DND-41 (cell line): ENCODE results near the gene ABCC8.

Experiments used
- ATAC-seq: fragments of 200-7000 bp; cut with Tn5 transposase; 3 replicates; pipeline ENCODE4 v1.9.1; 2021; ENCODE audit warnings: low read depth; ENCODE audit not compliant: insufficient read depth
- DNase-seq: peaks from one replicate; pipeline ENCODE4 v3.0.0-alpha.2; 2020
- H2AFZ ChIP-seq: 2 replicates; pipeline ENCODE4 v1.6.0; 2012; ENCODE audit warnings: low read depth, low read length
- H3K27ac ChIP-seq: 2 replicates; pipeline ENCODE4 v1.5.1; 2012; ENCODE audit warnings: low read length, inconsistent platforms
- H3K27me3 ChIP-seq: fragments of 200-600 bp; sonication (generic); 2 replicates; pipeline ENCODE4 v1.6.0; 2012; ENCODE audit warnings: low read length, mild to moderate bottlenecking, inconsistent platforms; ENCODE audit not compliant: insufficient read depth, poor library complexity
- H3K36me3 ChIP-seq: 2 replicates; pipeline ENCODE4 v1.5.1; 2012; ENCODE audit warnings: low read length, inconsistent platforms; ENCODE audit not compliant: insufficient read depth
- H3K4me1 ChIP-seq: 2 replicates; pipeline ENCODE4 v1.5.1; 2012; ENCODE audit warnings: mild to moderate bottlenecking, low read length; ENCODE audit not compliant: insufficient read depth
- H3K4me2 ChIP-seq: 2 replicates; pipeline ENCODE4 v1.6.0; 2012; ENCODE audit warnings: mild to moderate bottlenecking, moderate library complexity, low read length, inconsistent platforms; ENCODE audit not compliant: insufficient read depth
- H3K4me3 ChIP-seq, 2 experiments: fragments of 200-600 bp in 1 of 2; shearing (Covaris generic) in 1 of 2; 2 replicates each; pipeline ENCODE4 v1.5.1; 2012 to 2016; ENCODE audit warnings: inconsistent platforms in 2 of 2, low read length in 2 of 2, mild to moderate bottlenecking in 2 of 2, low read depth in 1 of 2, moderate library complexity in 1 of 2
- H3K79me2 ChIP-seq: 2 replicates; pipeline ENCODE4 v1.6.0; 2012; ENCODE audit warnings: low read length, inconsistent platforms; ENCODE audit not compliant: insufficient read depth
- H3K9ac ChIP-seq: 2 replicates; pipeline ENCODE4 v1.6.0; 2012; ENCODE audit warnings: low read depth, mild to moderate bottlenecking, inconsistent platforms, low read length, moderate library complexity
- H3K9me3 ChIP-seq: 2 replicates; pipeline ENCODE4 v1.5.1; 2012; ENCODE audit warnings: low read length, moderate library complexity, mild to moderate bottlenecking, inconsistent platforms; ENCODE audit not compliant: insufficient read depth, severe bottlenecking
- H4K20me1 ChIP-seq: 2 replicates; pipeline ENCODE4 v1.6.0; 2012; ENCODE audit warnings: low read length; ENCODE audit not compliant: insufficient read depth
- CTCF ChIP-seq: IDR thresholded peaks from 2 replicates; pipeline ENCODE4 v1.5.1; 2012; ENCODE audit warnings: borderline replicate concordance, low read length, moderate library complexity, mild to moderate bottlenecking; ENCODE audit not compliant: poor library complexity, severe bottlenecking; ENCODE audit errors: extremely low read depth
- EZH2 ChIP-seq: IDR thresholded peaks from 3 replicates; pipeline ENCODE4 v1.6.1; 2012; ENCODE audit warnings: borderline replicate concordance, low read depth, mild to moderate bottlenecking, moderate library complexity, low read length, inconsistent platforms; ENCODE audit not compliant: severe bottlenecking

Gene ABCC8

DNA sequence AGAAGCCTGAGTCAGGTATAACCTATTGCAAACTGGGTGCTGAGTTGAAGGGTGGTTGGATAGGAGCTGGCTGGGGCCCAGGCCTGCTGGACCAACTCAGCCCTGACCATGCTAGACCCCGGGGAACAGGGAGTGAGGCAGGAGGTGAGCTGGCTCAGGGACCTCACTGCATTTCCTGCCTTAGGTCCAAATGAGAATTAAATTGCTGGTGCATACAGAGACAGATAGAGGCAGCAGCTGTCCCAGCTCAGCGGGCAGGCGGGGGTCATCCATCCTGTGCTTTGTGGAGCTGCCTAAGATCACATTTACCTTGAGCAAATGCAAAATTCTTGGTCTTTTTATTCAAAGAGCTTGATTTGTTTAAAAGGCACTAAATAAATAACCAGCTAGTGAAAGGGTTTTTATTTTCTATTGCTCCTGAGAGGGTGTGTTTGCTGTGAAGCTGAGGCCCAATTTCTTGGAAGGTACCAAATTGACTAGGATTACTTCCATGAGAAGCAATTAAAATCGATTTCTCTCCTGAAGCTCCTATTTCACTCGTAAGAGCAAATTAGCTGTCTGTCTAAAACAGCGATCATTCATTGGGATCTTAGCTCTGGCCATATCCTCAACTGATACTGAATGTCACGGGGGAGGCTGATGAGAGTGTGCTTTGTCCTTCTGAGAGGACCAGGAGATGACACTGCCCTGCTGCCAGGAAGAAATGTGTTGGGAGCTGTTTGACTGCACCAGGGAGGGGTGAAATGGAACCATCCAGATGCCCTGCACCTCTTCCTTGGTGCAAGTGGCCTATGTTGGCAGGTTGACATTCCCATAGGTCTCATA is 42.6 kb upstream of the ABCC8 start:
- no peak overlapping the region for H2AFZ ChIP-seq
- H3K4me2 ChIP-seq: no peak overlapping the region
- no peak overlapping the region for H3K27ac ChIP-seq
- no peak overlapping the region for H3K9ac ChIP-seq
- no peak for DNase-seq
- no peak for ATAC-seq
- H3K4me1 ChIP-seq: no peaks in the 10 kb centered on the region
- TF ChIP-seq EZH2 (no peak), CTCF (no peak)
- H3K27me3 ChIP-seq: no peaks in the 10 kb centered on the region
- no peaks in the 10 kb centered on the region for H3K79me2 ChIP-seq
- no peaks in the 10 kb centered on the region for H3K9me3 ChIP-seq
- no peaks in the 10 kb centered on the region for H3K36me3 ChIP-seq
- no peak overlapping the region for H3K4me3 ChIP-seq
- no peaks in the 10 kb centered on the region for H4K20me1 ChIP-seq

- H3K4me3 ChIP-seq: no peak overlapping the region
- no peaks in the 10 kb centered on the region for H3K79me2 ChIP-seq
- H3K27me3 ChIP-seq: peaks cover 2% of the 10 kb centered on the region
- no peaks in the 10 kb centered on the region for H3K36me3 ChIP-seq
- DNase-seq (no peak), ATAC-seq (no peak)
- no peaks in the 10 kb centered on the region for H3K4me1 ChIP-seq
- no peak overlapping the region for H2AFZ ChIP-seq
- no peaks in the 10 kb centered on the region for H3K9me3 ChIP-seq
- H4K20me1 ChIP-seq: no peaks in the 10 kb centered on the region
- H3K27ac ChIP-seq: no peak overlapping the region
- no peak overlapping the region for H3K4me2 ChIP-seq
- H3K9ac ChIP-seq: no peak overlapping the region
- TF ChIP-seq CTCF: no peak
- no peak for TF ChIP-seq EZH2
These were observed 41.7 kb upstream of the ABCC8 start for GRCh38 chr11:17518366-17518765.

DNA sequence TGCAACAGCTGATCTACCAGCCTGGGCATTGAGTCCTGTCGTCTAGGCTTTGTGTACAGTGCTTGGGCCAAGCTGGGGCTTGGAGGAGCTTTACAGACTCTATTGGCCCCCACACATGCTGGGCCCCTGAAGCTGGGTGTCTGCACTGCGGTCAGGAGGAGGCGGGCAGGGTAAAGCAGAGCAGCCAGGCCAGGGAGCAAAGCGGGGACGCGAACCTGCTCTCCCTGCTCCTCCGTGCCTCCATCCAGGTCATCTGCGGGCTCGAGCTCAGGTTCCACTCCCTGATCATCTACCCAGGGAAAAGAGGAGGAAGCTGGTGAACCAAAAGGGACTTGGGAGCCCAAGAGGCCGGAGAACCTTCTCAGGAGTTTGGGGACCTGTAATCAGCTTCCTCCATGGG is 40.5 kb upstream of the ABCC8 start:
- no peaks in the 10 kb centered on the region for H3K4me1 ChIP-seq

More for the DNA sequence above, 40.5 kb upstream of the ABCC8 start:
- Histone ChIP-seq H3K27me3 (peaks cover 11% of the 10 kb centered on the region), H3K4me3 (no peak overlapping the region), H3K9me3 (no peaks in the 10 kb centered on the region), H4K20me1 (no peaks in the 10 kb centered on the region), H3K4me2 (no peak overlapping the region), H3K9ac (no peak overlapping the region), H2AFZ (no peak overlapping the region), H3K79me2 (no peaks in the 10 kb centered on the region), H3K36me3 (no peaks in the 10 kb centered on the region), H3K27ac (no peak overlapping the region)
- no peak for DNase-seq
- TF ChIP-seq EZH2 (no peak), CTCF (no peak)
- no peak for ATAC-seq
